SK-N-SH (cell line): ENCODE measurements around the gene RASA3. TPM values are rescaled to one million over a fixed set of nuclear protein-coding genes. Genes with fewer than 3 reads are reported as not detected.

ENCODE experiments used
- CTCF ChIA-PET: fragments of 300-600, 350-600 bp; formaldehyde crosslinking; extraction: SDS; loops from one replicate; lab custom pipeline; 2021; lab: Yijun Ruan, JAX
- POLR2A ChIA-PET: fragments of 350-600 bp; sonication (Branson Sonifier 250); formaldehyde crosslinking; extraction: SDS; loops from one replicate; lab custom pipeline; 2020; ENCODE audit warnings: antibody characterized with exemption, inconsistent platforms; lab: Yijun Ruan, JAX
- DNase-seq: peaks from one replicate; pipeline ENCODE4 v3.0.0; 2012
- H2AFZ ChIP-seq: fragments of 200-600 bp; sonication (generic); 2 replicates; pipeline ENCODE4 v1.8.1; 2016; ENCODE audit warnings: antibody characterized with exemption, mild to moderate bottlenecking, low read depth
- H3F3A ChIP-seq: fragments of 200-600 bp; sonication (generic); replicated peaks from 2 replicates; pipeline ENCODE3; 2016; ENCODE audit warnings: antibody characterized with exemption, mild to moderate bottlenecking; ENCODE audit not compliant: insufficient read depth
- H3K27ac ChIP-seq, 2 experiments: fragments of 200-500 bp in 1 of 2; fragments of 200-600 bp in 1 of 2; sonication (Bioruptor generic) in 1 of 2; sonication (generic), shearing (Covaris generic) in 1 of 2; 2 replicates each; pipeline versions ENCODE4 v1.5.1 to v1.6.1; 2014 to 2016; ENCODE audit warnings: low read depth in 2 of 2, inconsistent platforms in 1 of 2, low read length in 1 of 2, mild to moderate bottlenecking in 1 of 2, mixed read lengths in 1 of 2
- H3K27me3 ChIP-seq: fragments of 200-600 bp; sonication (generic), shearing (Covaris generic); 2 replicates; pipeline ENCODE4 v1.6.1; 2016; ENCODE audit warnings: mixed run types; ENCODE audit not compliant: insufficient read depth
- H3K36me3 ChIP-seq, 2 experiments: fragments of 200-500 bp in 1 of 2; fragments of 200-600 bp in 1 of 2; sonication (Bioruptor generic) in 1 of 2; sonication (generic) in 1 of 2; replicated peaks in 1 of 2; 2 replicates each; pipeline versions ENCODE3 to v1.5.1; 2014 to 2016; ENCODE audit warnings: low read length in 1 of 2, mild to moderate bottlenecking in 1 of 2; ENCODE audit not compliant: insufficient read depth in 2 of 2, control insufficient read depth in 1 of 2
- H3K4me1 ChIP-seq, 2 experiments: fragments of 200-500 bp in 1 of 2; fragments of 200-600 bp in 1 of 2; sonication (Bioruptor generic) in 1 of 2; sonication (generic), shearing (Covaris generic) in 1 of 2; 2 replicates each; pipeline versions ENCODE4 v1.5.1 to v1.6.1; 2014 to 2016; ENCODE audit warnings: low read depth in 1 of 2, low read length in 1 of 2, mixed run types in 1 of 2; ENCODE audit not compliant: insufficient read depth in 2 of 2, control insufficient read depth in 1 of 2
- H3K4me2 ChIP-seq: fragments of 200-600 bp; sonication (generic), shearing (Covaris generic); 2 replicates; pipeline ENCODE4 v1.6.1; 2017; ENCODE audit warnings: mixed run types
- H3K4me3 ChIP-seq, 2 experiments: fragments of 200-500 bp in 1 of 2; fragments of 200-600 bp in 1 of 2; sonication (Bioruptor generic) in 1 of 2; sonication (generic), shearing (Covaris generic) in 1 of 2; 2 replicates each; pipeline versions ENCODE4 v1.5.1 to v1.8.1; 2014 to 2016; ENCODE audit warnings: low read depth in 2 of 2, inconsistent platforms in 1 of 2, low read length in 1 of 2, mild to moderate bottlenecking in 1 of 2, mixed read lengths in 1 of 2, moderate library complexity in 1 of 2
- H3K79me2 ChIP-seq: fragments of 200-600 bp; sonication (generic); 2 replicates; pipeline ENCODE4 v1.8.1; 2017; ENCODE audit warnings: mild to moderate bottlenecking; ENCODE audit not compliant: insufficient read depth
- H3K9ac ChIP-seq: fragments of 200-600 bp; sonication (generic); 2 replicates; pipeline ENCODE4 v1.6.1; 2017; ENCODE audit warnings: mixed run types
- H3K9me2 ChIP-seq: fragments of 200-600 bp; sonication (generic); 2 replicates; pipeline ENCODE4 v1.6.1; 2017; ENCODE audit warnings: mixed run types
- H3K9me3 ChIP-seq: fragments of 200-600 bp; sonication (generic); 2 replicates; pipeline ENCODE4 v1.6.1; 2017; ENCODE audit warnings: mixed run types, mild to moderate bottlenecking, moderate library complexity
- H4K20me1 ChIP-seq: fragments of 200-600 bp; sonication (generic); 2 replicates; pipeline ENCODE4 v1.6.1; 2017; ENCODE audit warnings: mild to moderate bottlenecking, mixed run types; ENCODE audit not compliant: insufficient read depth
- CTCF ChIP-seq: fragments of 200-600 bp; sonication (generic); IDR thresholded peaks from 2 replicates; pipeline ENCODE4 v1.6.1; 2017; ENCODE audit warnings: antibody characterized with exemption, mild to moderate bottlenecking, moderate library complexity
- FOSL2 ChIP-seq: IDR thresholded peaks from 2 replicates; pipeline ENCODE4 v1.4.0; 2012; ENCODE audit warnings: low read depth, mild to moderate bottlenecking, moderate library complexity, borderline replicate concordance
- FOXM1 ChIP-seq: IDR thresholded peaks from 2 replicates; pipeline ENCODE4 v1.4.0; 2012; ENCODE audit warnings: low read depth, mild to moderate bottlenecking
- IRF3 ChIP-seq: fragments of 150-350 bp; IDR thresholded peaks from 2 replicates; pipeline ENCODE4 v1.6.1; 2016; ENCODE audit warnings: mild to moderate bottlenecking, low read depth, low read length
- MEF2A ChIP-seq: IDR thresholded peaks from 2 replicates; pipeline ENCODE4 v1.4.0; 2012; ENCODE audit warnings: low read depth, borderline replicate concordance
- MXI1 ChIP-seq: IDR thresholded peaks from 2 replicates; pipeline ENCODE4 v1.6.1; 2012; ENCODE audit warnings: mild to moderate bottlenecking, low read depth, low read length, improper control_type of control experiment
- PBX3 ChIP-seq: IDR thresholded peaks from 2 replicates; pipeline ENCODE4; 2012
- REST ChIP-seq: IDR thresholded peaks from 2 replicates; pipeline ENCODE4 v1.6.1; 2012; ENCODE audit warnings: mild to moderate bottlenecking, low read depth, low read length, moderate library complexity
- RXRA ChIP-seq: IDR thresholded peaks from 2 replicates; pipeline ENCODE4 v1.4.0; 2012; ENCODE audit warnings: low read depth, mild to moderate bottlenecking, borderline replicate concordance
- TAF1 ChIP-seq: IDR thresholded peaks from 2 replicates; pipeline ENCODE4 v1.6.1; 2012; ENCODE audit warnings: low read depth, mild to moderate bottlenecking, low read length, moderate library complexity, borderline replicate concordance
- TEAD4 ChIP-seq: IDR thresholded peaks from 2 replicates; pipeline ENCODE4 v1.4.0; 2012; ENCODE audit warnings: mild to moderate bottlenecking, borderline replicate concordance; ENCODE audit not compliant: insufficient read depth
- YY1 ChIP-seq: IDR thresholded peaks from 2 replicates; pipeline ENCODE4 v1.4.0; 2012; ENCODE audit warnings: low read depth, mild to moderate bottlenecking
- ZBTB33 ChIP-seq: IDR thresholded peaks from 2 replicates; pipeline ENCODE4 v1.4.0; 2012; ENCODE audit warnings: low read depth, borderline replicate concordance
- WGBS: methylation state at CpG from one replicate; pipeline ENCODE4 v1.1.6; 2017; ENCODE audit warnings: low lambda C conversion rate; 5-methylcytosine and 5-hydroxymethylcytosine counted together
- polyA plus RNA-seq, 3 experiments: library from polyadenylated mRNA; depleted of rRNA; stranded (reverse); fragments of >200 nt; gene quantifications; 2 replicates each; pipeline ENCODE4 v1.2.3, GENCODE V29; 2012

RASA3 gene
- polyA plus RNA-seq, 1 of the 3 experiments (the other 2 are of a cell fraction), result 25.1 TPM

- H3K4me1 ChIP-seq, result peaks cover 0 to 9% of the 10 kb centered on the region in 2 experiments; a peak in 1 of 4 replicates
- TF ChIP-seq MXI1 (no peak), RXRA (no peak), TAF1 (no peak), FOSL2 (no peak), ZBTB33 (no peak), MEF2A (no peak)
- no peaks in the 10 kb centered on the region for H3K79me2 ChIP-seq
- no peaks in the 10 kb centered on the region for H4K20me1 ChIP-seq
- no peaks in the 10 kb centered on the region for H3K9me2 ChIP-seq
- no peak overlapping the region for H2AFZ ChIP-seq
- peaks cover 13 to 38% of the 10 kb centered on the region in 2 experiments for H3K36me3 ChIP-seq
- no peaks in the 10 kb centered on the region for H3F3A ChIP-seq
- 88% methylated on average over 10 of the region's 13 CpGs for WGBS
- ChIA-PET POLR2A (no interaction called here), CTCF (interaction anchor here (1.0 kb wide), 2 partner anchors 177 to 181 kb away, joined by 3 read pairs; no protein-coding TSS in a partner anchor)
- H3K9me3 ChIP-seq, result no peaks in the 10 kb centered on the region
- H3K4me2 ChIP-seq, result no peak overlapping the region
- H3K9ac ChIP-seq, result no peak overlapping the region
- no peak overlapping the region for H3K4me3 ChIP-seq
- no peak overlapping the region for H3K27ac ChIP-seq
- DNase-seq, result no peak
- H3K27me3 ChIP-seq, result no peaks in the 10 kb centered on the region
These were observed 135.3 kb downstream of the RASA3 start for GRCh38 chr13:113996912-113997745.

- Histone ChIP-seq H3K4me3 (no peak overlapping the region), H3K36me3 (peaks cover 22 to 38% of the 10 kb centered on the region in 2 experiments), H3K4me2 (no peak overlapping the region), H3K9me2 (no peaks in the 10 kb centered on the region), H3K9ac (no peak overlapping the region), H3K79me2 (no peaks in the 10 kb centered on the region), H2AFZ (no peak overlapping the region), H4K20me1 (no peaks in the 10 kb centered on the region), H3K9me3 (no peaks in the 10 kb centered on the region), H3K27me3 (no peaks in the 10 kb centered on the region), H3F3A (no peaks in the 10 kb centered on the region), H3K4me1 (peaks cover 0 to 13% of the 10 kb centered on the region in 2 experiments; a peak in 1 of 4 replicates), H3K27ac (no peak overlapping the region)
- POLR2A ChIA-PET, result no interaction called here
- CTCF ChIA-PET, result interaction anchor here (0.9 kb wide), 1 partner anchor 180 kb away, joined by 3 read pairs; no protein-coding TSS in a partner anchor
- WGBS, result 84% methylated on average over 13 of the region's 38 CpGs
- no peak for DNase-seq
- TF ChIP-seq TEAD4 (no peak), FOXM1 (no peak), CTCF (no peak), IRF3 (no peak), REST (no peak), YY1 (no peak), PBX3 (no peak), FOSL2 (no peak)
These were observed 136.1 kb downstream of the RASA3 start for GRCh38 chr13:113996081-113996911.
